Midbrain (tissue), 1 donor: ENCODE measurements around the gene CAPS2.

Experiments used
- DNase-seq: peaks from one replicate; lab custom pipeline; 2025; lab: John Stamatoyannopoulos, UW

Gene CAPS2

DNA sequence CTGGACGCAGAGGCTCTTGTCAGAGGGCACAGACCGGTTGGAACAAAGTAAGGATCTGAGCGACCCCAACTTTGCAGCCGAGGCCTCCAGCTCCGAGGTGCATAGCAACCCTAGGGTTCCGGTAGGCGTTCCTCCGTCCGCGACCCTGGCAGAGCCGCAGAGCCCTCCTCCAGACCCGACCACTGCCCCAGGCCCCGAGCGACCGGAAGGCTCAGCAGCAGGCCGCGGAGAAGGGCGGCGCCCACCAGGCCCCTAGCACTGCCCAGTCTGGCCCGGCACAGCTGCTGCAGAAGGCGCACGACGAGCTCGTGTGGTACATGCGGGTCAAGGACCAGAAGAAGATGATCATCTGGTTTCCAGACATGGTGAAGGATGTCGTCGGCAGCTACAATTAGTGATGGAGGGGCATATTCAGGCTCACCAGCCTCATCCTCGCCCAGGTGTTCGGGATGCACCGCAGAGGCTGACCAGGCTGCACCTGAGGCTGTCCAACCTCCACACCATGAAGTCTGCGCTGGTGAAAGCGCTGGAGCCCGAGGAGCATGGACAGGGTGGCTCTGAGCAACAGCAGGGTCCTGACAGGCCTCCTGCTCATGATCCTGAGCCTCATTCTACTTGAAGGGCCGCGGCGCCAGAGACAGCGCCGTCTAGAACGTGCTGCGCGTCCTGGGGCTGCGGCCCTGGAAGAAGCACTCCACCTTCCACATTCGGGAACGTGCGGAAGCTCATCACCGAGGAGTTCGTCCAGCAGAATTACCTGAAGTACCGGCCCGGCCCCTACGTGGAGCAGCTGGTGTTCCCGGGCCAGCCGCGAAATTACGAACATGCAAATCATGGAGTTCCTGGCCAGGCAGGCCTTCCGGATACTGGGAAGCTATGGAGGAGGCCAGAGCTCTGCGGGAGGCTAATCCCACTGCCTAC lies 24.5 kb downstream of the CAPS2 start:
- DNase-seq: no peak

DNA sequence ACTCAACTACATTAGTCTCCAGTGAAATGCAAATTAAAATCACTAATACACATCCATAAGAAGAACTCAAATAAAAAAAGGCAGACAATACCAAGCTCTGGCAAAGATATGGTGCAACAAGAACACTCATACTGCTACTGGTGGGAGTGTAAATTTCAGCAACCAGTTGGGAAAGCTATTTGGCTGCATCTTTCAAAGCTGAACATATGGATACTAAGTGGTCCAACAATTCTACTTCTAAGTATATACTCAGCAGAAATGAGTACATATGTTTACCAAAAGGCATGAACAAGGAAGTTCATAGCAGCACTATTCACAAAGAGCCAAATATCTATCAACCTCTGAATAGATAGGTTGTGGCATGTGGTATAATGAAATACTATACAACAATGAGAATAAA lies 27.3 kb downstream of the CAPS2 start:
- no peak for DNase-seq

DNA sequence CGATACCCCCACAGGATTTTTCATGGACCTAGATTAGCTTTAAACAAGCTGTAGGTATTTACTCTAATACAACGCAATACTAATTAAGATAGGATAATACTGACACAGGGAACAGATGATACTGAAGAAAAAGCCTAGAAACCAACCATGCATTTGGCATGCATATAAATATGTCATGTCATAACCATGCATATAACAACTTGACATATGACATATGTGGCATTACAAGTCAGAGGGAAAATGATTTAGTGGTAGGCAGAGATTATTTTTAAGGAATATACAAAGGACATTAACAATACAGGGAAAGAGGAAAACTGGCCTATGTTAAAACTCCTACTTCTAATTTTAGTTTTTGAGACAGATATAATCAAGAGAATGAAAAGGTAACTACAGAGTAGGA lies 27.9 kb downstream of the CAPS2 start:
- DNase-seq: no peak

DNA sequence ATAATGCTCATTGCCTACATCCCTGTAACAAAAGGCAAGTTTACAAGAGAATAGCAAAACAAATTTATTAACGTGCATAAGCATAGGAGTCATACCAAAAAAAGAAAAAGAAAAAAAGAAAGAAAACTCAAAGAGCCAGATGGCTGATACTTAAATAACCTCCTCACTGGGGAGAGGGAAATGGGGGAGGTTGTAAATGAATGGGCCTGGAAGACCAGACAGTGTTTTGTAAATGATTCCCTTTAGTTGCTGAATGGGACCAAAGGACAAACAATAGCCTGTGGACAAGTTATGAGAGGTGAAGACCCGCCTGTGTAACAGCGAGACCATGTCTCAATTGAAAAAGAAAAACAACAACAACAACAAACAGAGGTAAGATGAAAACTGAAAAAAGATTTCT lies 35.3 kb downstream of the CAPS2 start:
- no peak for DNase-seq

DNA sequence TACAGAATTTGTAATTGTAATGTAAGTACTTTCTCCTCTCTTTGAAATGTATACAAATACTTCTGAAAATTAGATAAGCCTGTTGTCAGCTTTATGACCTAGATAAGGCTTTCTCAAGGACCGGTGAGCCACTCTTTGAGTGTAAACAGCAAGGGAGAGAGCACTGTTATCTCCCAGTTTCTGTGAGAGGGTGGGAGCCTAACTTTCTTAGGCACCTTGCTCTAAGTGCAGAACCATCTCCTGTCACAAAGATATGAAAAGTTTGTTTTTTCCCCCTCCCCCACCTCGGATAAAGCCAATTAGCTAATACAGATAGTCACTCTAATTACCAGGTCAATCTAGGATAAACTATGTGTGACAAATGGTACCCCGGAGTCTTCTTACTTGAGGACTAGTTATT lies 35.8 kb downstream of the CAPS2 start:
- no peak for DNase-seq

DNA sequence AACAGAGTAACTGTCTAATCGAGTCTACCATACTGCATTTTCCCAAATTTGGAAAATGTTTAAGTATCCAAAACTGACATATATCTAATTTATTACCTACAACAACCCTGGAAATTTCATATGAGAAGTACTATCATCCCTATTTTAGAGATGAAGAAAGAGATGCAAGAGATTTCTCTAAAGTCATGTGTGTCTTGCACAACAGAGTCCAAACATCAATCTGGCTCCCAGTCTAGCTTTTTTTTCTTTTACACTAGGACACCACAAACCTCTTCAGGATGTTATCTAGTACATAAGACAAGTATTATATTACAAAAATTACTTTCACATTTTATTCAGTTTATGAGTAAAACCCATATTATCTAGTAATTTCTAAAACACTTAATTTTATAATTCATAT lies 39.1 kb downstream of the CAPS2 start:
- no peak for DNase-seq

DNA sequence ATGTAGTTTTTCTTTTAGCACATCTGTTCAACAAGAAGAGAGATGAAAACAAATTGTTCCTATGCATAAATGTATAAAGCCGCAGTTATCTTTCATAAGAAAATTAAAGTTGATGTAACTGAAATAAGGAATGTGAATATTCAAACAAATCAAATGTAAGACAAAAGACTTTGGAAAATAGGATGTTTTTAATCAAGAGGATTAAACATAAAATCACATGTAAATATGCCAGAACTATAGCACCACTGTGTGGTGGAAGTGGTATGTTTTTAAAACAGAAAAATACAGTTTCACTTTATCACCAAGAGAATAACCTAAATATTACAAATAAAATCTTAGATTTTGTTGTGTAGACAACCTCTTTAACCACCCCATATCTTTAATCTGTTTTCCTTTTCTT lies 40.4 kb downstream of the CAPS2 start:
- no peak for DNase-seq

DNA sequence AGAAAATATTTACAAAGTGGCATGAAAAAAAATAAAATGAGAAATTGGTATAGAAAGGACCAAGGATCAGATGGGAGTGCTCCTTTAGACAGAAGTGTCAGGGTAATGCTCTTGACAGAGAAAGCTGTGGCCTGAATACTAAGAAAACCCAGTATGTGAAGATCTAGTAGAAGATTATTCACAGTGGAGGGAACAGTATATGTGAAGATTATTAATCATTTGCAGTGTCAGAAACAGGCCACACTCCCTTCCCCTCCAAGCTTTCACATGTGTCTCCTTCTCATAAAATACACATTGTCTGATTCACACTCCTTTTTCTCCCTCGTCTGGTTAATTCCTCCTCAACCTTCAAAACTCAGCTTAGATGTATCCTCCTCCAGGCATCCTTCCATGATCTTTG lies 41.3 kb downstream of the CAPS2 start:
- no peak for DNase-seq

DNA sequence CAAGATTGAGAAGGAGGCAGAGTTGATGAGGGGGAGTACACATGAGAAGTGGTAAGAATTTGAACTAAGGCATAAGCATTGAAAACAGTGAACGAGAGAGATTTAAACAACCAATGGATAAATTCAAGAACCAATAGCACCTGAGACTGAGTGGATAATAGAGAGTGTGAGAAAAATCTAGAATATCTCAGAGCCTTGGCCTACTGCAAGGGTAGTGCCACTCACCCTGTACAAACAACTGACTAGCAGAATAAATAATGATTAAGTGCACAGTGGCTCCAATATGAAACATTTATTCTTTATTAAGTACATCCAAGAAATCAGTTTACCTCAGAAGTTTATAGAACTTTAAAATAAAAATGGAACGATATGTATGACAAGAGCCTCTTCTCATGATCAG lies 54.4 kb downstream of the CAPS2 start:
- DNase-seq: no peak

DNA sequence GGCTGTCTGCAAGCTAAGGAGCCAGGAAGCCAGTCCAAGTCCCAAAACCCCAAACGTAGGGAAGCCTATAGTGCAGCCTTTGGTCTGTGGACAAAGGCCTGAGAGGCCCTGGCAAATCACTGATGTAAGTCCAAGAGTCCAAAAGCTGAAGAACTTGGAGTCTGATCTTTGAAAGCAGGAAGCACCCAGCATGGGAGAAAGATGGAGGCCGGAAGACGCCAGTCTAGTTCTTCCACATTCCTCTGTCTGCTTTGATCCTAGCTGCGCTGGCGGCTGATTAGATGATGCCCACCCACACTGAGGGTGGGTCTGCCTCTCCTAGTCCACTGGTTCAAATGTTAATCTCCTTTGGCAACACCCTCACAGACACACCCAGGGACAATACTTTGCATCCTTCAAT lies 58.5 kb downstream of the CAPS2 start:
- DNase-seq: no peak

DNA sequence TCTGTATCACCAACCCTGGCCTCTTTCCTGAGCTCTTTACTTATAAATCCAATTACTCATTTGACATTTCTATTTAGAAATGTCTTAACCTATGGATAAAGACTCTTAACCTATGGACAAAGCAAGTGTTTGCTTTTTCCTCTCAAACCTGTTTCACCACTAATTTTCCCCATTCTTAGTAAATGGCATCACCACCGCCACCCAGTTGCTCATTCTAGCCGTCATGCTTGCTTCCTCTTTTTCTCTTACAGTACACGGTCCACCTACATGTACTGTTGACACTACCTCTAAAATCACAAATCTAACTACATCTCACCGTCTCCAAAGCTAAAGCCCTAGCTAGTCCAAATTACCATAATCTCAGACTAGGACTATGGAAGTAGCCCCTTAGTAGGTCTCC lies 60.0 kb downstream of the CAPS2 start:
- no peak for DNase-seq

DNA sequence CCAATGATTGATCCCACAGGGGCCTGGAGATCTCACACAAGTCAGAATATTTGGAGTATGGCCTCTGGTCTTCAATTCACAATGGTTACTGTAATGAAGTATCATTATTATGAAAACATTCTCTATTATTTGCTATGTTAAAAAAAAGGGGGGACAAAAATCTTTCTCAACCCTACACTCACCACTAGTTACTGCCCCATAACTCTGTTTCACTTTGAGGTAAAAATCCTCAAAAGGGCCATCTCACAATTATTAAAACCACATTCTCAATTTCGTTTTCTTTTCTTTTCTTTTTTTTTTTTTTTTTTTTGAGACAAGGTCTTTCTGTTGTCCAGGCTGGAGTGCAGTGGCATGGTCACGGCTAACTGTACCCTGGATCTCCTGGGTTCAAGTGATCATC lies 60.9 kb downstream of the CAPS2 start:
- no peak for DNase-seq

DNA sequence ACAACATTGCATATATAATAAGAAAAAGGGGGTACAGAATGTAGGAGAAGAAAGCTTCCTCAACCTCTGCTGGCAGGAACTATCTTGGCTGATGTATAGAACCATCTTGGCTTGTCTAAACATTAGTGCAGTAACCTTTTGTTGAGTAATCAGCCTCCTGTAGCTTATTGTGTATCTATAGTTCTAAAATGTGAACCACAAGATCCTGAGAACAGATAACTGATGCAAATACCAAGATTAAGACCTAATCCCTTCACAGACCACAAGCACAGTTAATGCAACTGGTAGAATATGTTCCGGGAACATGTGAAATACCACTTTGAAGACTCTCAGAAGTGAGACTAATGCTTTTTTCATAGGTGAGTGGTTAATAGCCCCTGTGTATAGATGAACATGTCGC lies 69.8 kb downstream of the CAPS2 start:
- DNase-seq: no peak

DNA sequence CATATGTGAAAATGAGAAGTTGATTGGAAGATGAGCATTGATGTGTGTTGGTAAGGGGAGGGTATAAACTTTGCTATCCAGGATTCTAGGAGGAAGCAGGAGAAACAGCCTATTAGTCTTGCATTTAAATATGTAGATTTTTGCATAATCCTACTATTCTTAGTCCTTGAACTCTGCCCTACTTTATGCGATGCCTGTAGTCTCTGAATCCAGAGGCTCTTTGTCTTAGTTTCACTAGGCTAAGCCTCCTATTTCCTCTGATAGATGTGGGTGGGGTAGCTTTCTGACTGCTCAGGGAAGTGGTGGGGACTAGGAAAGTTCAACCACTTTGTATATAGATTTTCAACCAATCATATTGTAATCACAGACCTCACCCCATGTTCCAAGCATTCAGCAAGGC lies 71.0 kb downstream of the CAPS2 start:
- DNase-seq: no peak

DNA sequence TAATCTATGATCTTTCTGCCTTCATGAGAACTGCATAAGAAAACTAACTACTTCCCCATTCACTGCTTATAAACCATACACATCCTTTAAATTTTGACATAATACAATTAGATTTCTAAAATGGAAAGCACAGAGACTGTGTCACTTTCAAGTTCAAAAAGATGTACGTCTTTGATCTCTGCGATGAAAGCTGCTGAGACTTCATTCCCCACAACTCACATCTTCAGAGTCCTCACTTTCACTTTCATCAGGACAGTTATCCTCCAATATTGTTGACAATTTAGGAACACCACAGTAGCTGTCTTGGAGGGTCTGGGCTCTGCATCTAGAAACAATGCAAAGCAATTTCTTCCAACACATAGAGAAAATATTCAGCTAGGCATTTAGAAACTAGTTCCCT lies 72.6 kb downstream of the CAPS2 start:
- DNase-seq: no peak

DNA sequence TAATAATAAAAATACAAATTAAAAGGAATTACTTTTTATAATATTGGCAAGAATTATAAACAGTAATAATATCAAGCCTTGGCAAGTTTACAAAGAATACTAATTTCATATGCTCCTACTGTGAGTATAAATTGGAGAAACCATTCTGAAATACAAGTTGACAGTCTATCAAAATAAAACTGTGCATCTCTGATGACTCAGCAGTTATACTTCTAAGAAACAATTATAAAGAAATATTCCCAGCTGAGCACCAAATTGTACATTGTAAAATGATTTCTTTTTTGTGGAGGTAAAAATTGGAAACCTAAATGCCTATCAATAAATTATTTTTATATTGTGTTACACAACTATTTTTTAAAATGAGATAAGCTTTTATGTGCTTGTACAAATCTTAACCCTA lies 85.0 kb downstream of the CAPS2 start:
- no peak for DNase-seq

DNA sequence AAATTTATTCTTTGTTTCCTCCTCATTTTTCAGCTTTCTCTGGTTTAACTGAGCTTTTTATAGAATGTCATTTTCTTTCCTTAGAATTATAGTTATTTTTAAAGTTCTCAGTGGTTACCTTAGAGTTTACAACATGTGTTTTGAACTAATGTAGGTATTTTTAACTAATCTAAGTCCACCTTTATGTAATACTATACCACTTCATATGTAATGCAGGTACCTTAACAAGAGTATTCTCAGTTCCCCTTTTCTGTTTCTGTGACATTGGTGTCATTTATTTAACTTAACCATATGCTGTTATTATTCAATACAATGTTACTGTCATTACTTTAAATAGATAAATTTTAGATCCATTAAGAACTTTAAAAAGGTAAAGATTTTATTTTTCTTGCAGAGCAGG lies 90.1 kb downstream of the CAPS2 start:
- DNase-seq: no peak

DNA sequence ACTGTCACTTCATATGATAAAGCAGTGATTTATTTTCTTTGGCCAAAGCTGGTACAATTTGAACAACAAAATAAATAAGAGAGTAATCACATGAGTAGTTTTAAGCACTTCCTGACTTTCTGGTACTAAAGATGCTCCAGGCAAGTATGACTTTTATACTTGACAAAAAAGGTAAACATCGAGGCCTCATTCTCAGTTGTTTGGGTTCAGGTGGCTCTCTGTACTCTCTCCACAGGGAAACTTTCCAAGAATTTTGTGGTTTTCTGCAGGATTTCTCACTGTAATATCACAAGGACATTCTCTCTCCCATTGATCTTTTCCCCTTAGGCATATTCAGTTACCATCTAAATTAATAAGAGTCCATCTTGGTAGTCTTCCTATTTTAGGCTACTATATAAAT lies 93.9 kb downstream of the CAPS2 start:
- no peak for DNase-seq

DNA sequence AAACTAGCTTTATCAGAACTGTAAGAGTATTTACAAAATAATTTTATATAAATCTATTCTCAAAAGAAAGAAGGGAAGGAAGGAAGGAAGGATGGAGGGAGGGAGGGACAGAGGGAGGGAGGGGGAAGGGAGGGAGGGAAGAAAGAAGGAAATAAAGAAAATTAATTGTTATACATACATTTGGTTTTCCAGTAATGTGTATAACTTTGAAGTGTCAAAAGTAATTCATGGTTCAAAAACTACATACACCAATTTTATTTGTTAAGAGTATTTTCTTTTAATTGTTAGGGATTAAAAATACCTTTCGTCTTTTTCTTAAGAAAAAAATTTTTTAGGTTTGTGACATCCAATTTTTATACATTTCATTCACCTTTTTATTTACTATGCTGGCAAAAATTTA lies 103.0 kb downstream of the CAPS2 start:
- no peak for DNase-seq
